Measurements from ENCODE around the gene IGFBP3.
"Not testable (repeated sequence)": the region's sequence is repeated elsewhere in the genome, so short reads cannot be mapped to it uniquely, and the experiment has no call there.

IGFBP3 gene

GRCh38 chr7:45920502-45921380 is at the start of gene IGFBP3:
Gene IGFBP3, minus strand, starts transcription at chr7:45921272. Its CDS starts 132 bp downstream, at chr7:45921140.
- no peak for DNase-seq (ENCODE audit: low read depth)

- DNase-seq (ENCODE audit: low read depth): no peak
Observed at GRCh38 chr7:45970454-45970853, 49.4 kb upstream of the IGFBP3 start.

DNA sequence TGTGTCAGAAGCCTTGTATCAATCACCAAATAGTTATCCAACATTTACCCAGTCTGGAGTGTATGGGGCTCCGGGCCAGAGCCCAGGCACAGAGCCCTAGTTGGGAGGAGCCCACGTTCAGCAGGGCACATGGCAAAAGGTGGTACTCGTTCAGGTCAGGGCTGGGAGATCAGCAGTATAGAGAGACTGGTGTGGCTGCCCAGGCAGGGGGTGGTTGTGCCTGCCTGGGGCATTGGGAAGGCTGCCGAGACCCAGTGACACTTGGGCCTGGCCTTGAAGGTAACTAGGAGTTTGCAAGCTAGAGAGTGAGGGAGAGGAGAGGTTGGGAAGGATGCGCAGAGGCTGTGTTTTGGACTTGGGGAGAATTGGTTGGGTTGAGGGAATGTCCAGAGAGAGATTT is 48.9 kb upstream of the IGFBP3 start:
- DNase-seq (ENCODE audit: low read depth): no peak

DNA sequence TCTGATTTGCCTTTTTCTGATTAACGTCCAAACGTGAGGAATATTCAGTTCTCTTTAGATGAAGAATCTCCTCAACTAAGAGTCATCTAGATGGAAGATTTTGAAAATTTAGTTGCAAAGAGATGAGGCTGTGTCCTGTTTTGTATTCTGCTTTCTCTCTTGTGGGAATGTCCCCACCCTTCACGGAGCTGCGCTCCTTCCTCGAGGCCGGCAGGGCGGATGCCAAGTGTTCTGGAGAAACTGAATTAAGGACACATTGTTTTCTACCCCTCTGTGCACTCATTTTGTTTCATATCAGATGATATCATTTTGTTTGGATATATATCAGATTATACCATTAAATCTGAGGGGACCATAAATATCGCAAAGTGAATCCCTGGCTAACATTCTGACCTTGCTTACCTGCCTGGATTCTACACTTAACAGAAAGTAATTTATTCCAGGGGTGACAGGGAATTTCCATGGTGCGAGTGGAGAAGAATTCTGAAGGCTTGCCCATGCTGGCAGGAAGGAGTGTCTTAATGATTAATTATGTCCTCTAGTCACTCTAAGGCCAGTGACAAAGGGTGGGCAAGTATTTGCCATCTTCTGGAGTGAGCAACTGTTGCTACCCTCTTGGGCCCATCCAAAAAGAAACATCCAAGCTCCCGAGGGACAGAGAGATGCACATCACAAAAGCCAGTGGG is 47.9 kb upstream of the IGFBP3 start:
- DNase-seq (ENCODE audit: low read depth): no peak

DNA sequence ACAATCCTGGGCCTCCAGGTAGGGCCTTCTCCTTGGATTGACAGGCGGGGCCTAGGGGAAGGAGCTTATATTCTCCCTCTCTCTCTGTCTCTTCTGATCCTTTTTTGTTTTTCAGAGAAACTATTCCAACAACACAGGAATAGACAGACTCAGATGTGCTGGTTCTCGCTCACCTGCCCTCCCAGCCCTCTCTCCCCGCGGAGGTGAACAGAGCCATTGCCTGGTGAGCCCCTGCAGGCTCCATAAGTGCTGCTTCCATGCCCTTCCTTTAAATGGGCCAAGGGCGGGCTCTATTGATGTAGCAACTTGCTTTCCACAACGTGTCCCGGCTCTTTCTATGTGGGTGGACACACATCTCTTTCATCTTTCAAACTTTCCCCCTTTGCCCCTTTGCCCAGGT is 47.2 kb upstream of the IGFBP3 start:
- no peak for DNase-seq (ENCODE audit: low read depth)

GRCh38 chr7:45967591-45968157 is 46.6 kb upstream of the IGFBP3 start:
- DNase-seq (ENCODE audit: low read depth): no peak

GRCh38 chr7:45962861-45963260 is 41.8 kb upstream of the IGFBP3 start:
- DNase-seq (ENCODE audit: low read depth): no peak

- DNase-seq (ENCODE audit: low read depth): no peak
Observed at GRCh38 chr7:45957721-45958120, 36.6 kb upstream of the IGFBP3 start.

DNA sequence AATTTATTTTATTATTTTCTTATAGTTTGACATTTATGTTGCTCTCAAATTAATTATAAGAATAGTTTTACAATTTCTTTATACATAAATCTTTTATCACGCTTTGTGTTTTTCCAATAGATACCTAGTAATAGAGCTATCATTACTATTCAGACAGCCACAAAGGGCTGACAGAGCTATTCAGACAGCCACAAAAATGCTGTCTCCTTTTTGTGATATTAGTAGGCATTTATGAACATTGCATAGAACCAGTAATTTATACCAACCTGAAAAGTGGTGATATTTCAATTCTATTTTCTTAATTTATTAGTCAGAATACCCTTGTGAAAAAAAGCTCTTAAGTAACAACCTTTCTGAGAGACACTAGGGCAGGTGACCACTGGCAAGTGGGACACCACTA is 34.2 kb upstream of the IGFBP3 start:
- DNase-seq (ENCODE audit: low read depth): no peak

GRCh38 chr7:45953055-45953454 is 32.0 kb upstream of the IGFBP3 start:
- not testable (repeated sequence) for DNase-seq (ENCODE audit: low read depth)

DNA sequence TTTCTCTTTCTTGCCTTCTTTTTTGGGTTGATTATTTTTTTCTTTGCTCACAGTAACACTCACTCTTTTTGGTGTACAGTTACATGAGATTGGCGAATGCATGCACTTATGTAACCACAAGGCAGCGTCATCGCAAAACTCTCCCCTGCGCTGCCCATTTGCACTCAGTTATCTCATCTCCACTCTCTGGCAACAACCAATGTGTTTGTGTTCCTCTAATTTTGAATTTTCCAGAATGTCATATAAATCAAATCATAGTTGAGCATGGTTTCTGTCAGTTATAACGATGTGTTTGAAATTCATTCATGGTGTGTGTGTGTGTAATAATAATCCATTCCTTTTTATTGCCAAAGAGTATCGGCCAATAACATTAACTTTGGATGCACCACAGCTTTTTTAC is 23.0 kb upstream of the IGFBP3 start:
- DNase-seq (ENCODE audit: low read depth): no peak

DNA sequence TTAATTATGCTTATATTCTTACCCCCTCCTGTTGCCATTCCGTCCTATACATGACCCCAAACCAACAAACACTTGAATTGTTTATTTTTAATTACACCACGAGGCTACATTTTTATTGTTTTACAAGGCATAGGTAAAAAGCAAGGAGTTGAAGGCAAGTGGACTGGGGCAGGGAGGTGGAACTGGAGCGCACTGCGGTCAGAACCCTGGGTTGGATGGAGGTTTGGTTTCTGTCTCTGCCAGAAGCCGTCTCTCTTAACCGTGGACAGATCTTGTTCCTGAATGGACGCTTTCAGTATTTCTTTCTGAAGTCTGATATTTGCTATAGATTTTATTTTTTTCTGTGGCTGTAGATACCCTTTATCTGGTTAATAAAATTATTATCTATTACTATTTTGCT is 19.9 kb upstream of the IGFBP3 start:
- no peak for DNase-seq (ENCODE audit: low read depth)

- not testable (repeated sequence) for DNase-seq (ENCODE audit: low read depth)
Observed at GRCh38 chr7:45940237-45940781, 19.2 kb upstream of the IGFBP3 start.

DNA sequence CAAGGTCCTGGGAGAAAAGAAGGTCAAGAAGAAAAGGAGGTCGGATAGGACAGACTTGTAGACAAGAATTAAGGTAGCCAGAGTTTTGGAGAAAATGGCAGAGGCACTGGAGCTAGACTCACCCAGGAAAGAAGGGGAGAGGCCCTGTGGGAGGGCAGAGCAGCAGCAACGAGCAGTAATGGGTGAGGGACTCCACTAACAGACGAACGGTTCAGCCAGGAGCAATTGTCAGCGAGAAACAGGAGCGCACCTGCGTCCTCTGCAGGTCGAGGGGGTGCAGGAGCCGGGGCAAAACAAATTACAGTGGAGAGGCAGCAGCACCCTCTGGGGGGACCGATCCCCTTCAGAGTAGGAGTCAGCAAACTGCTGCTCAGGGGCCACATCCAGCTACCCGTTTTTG is 18.5 kb upstream of the IGFBP3 start:
- DNase-seq (ENCODE audit: low read depth): no peak

DNA sequence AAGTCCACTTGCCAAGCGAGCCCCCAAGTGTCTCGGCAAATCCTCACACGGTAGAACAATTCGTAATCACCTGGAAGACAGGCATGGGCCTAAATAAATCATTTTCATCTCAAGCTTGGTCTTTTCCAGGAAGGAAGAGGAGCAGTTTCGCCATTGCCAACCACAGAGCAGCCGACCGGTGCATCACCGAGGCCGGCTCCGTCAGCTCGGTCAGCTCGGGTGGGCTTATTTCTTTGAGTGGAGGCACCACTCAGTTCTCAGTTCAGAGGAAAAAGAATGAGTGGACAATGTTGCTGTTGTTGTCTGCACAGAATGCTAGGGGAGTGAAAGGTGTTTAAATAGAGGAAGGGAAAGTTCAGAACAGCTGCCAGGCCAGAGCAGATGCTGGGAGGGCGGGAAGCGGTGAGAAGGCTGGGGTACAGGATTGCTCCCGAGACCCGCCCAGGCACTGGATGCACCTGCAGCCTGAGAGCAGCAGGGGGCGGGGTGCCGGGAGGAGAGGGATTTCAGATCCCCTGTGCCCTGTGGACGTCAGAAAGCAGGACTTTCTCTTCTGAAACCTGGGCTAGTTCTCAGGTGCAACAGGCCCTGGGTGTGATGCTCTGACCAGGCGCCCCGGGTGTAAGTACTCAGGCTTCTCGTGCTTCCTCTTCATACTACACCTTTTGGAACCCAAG is 17.7 kb upstream of the IGFBP3 start:
- DNase-seq (ENCODE audit: low read depth): no peak

- DNase-seq (ENCODE audit: low read depth): no peak
Observed at GRCh38 chr7:45937862-45938261, 16.8 kb upstream of the IGFBP3 start.

DNA sequence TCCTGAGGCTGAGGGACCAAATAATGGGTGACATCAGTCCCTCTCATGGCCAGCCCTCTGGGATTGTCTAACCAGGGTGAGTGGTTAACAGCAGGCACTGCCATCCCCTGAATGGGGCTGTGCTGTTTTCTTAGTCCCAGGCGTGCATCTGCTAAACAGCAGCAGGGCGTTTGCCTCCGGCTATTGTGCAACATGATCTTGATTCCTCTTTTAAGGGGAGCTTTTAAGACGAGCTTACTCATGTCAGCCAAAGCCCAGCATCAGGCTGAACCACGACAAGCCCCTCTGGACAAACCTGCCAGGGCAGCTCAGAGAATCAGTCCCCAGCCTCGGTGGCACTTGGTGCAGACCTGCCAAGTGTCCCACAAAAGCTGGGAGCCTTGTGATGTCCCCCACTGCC is 16.2 kb upstream of the IGFBP3 start:
- DNase-seq (ENCODE audit: low read depth): no peak

- no peak for DNase-seq (ENCODE audit: low read depth)
Observed at GRCh38 chr7:45930967-45931366, 9.9 kb upstream of the IGFBP3 start.

- DNase-seq (ENCODE audit: low read depth): no peak
Observed at GRCh38 chr7:45927721-45928120, 6.6 kb upstream of the IGFBP3 start.

DNA sequence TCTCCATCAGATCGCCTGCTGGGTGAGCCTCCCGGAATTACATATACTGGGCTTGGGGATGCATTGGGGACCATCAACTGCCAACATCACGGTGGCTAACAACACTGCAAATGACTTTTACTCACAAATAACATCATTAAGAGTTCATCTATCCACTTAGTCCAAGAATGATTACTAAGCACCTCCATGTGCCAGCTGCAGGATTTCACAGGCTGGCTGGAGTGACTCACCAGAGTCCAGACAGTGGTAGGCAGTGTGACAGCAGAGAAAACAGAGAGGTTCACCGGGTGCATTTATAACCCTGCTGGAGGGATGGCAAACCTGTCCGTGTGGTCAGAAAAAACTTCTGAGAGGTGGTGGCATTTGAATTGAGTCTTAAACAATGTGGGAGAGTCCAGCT is 3.2 kb upstream of the IGFBP3 start:
- no peak for DNase-seq (ENCODE audit: low read depth)

DNA sequence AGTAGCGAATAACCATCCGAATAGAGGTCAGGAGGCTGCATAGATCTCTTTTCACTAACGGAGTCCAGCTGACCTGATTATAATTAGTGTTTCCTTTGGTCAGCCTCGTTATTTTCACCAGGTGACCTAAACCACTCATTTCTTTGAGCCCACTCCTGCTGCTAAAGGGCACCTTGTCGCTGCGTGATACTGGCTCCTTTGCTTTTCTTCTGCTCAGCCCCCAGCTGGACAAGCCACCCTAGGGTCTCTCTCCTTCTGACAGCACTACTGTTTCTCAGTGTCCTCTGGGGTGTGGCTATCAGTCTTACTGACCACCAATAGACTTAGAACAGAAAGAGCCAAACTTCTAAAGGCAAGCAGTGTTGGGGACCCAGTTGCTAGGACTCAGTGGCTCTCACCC is 2.7 kb upstream of the IGFBP3 start:
- DNase-seq (ENCODE audit: low read depth): no peak

GRCh38 chr7:45923290-45923689 is 2.2 kb upstream of the IGFBP3 start:
- no peak for DNase-seq (ENCODE audit: low read depth)
